DMS53 (cell line): Measurements from ENCODE around the gene DGCR2.
"Not testable (repeated sequence)": the region's sequence is repeated elsewhere in the genome, so short reads cannot be mapped to it uniquely, and the experiment has no call there.

Source experiments
- DNase-seq: peaks from one replicate; lab custom pipeline; 2025; lab: John Stamatoyannopoulos, UW

The DGCR2 gene

DNA sequence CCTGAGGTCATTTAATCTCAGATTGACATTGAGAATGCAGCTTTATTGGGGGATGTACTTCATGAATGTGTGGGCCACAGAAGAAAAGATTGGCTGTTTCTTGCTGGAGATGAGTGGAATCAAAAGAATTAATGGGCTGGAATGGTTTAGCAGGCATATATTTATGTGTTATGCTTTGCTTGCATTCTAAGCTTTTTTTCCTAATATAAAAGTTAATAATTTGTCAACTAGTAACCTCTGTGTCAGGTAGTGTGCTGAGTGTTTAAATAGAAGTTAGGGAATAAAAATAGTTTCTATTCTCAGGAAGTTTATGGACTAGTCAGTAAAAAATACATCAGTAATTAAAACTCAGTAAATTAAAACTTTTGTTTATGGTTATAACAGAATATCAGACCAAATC is 118.7 kb downstream of the DGCR2 start:
- DNase-seq, result no peak

DNA sequence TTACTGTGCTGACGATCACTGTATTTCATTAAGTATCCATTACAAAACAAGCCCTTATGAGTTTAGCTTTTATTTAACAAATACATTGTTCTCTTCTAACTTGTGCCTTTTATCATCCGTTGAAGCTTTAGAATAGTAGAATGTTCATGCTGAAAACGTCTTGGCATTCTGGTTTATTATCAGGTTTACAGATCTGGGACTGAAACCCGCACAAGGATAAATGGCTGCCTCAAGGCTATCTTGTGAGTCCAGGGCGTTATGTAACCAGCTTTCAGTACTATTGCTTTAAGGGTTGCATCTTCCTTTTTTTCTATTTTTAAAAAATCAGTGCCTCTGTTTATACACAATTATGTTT is 119.6 kb downstream of the DGCR2 start:
- no peak for DNase-seq

DNA sequence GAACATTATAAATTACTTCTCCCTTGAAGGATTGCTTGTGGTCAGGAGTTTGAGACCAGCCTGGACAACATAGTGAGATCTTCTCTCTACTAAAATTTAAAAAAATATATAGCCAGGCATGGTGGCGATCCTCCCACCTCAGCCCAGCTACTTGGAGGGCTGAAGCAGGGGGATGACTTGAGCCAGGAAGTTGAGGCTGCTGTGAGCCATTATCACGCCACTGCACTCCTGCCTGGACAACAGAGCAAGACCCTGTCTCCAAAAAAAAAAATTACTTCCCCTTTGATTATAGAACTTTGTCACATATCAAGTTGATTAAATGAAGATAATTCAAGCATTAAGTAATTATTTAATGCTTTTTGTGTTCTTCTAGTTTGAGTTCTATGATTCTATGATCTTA is 121.0 kb downstream of the DGCR2 start:
- no peak for DNase-seq

DNA sequence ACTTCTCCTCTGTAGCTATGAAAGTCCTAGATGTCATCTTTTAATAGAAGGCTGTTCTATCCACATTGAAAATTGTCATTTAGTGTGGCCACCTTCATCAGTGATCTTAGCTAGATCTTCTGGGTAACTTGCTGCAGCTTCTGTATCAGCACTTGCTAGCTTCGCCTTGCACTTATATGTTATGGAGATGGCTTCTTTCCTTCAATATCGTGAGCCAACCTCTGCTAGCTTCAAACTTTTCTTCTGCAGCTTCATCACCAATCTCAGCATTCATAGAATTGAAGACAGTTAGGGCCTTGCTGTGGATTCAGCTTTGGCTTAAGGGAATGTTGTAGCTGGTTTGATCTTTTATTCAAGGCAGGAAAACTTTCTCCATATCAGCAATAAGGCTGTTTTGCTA is 122.1 kb downstream of the DGCR2 start:
- DNase-seq, result not testable (repeated sequence)

DNA sequence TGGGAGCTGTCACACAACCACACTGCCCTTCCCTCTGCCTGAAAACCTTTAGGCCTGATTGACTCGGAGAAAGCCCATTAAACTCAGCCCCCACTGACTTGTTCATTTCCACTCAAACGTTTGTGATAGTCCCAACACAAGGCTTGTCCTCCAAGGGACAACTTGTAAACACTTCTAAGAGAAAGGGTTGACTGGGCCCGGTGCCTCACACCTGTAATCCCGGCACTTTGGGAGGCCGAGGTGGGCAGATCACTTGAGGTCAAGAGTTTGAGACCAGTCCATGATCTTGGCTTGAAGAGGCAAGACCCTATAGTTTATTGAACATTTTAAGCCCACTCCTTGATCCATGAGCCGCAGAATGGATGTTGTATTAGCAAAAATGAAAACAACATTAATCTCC is 122.8 kb downstream of the DGCR2 start:
- no peak for DNase-seq

DNA sequence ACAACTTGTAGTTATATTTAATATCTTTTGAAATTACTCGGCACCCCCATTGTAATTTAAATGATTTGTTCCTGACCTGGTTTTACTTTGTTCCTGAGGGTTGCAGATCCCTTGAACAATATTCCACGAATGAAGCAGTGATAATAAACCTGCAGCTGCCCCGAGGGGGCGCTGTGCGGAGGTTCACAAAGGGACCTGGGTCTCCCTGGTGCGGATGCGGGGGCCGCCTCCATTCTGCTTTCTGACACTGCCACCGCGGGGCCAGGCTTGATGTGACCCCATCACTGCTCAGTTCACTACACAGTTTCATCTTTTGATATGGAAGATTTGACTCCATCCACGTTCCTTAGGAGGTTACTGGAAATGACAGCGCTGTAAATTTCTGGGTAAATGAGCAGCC is 123.2 kb downstream of the DGCR2 start:
- DNase-seq, result peak; percentile 1

DNA sequence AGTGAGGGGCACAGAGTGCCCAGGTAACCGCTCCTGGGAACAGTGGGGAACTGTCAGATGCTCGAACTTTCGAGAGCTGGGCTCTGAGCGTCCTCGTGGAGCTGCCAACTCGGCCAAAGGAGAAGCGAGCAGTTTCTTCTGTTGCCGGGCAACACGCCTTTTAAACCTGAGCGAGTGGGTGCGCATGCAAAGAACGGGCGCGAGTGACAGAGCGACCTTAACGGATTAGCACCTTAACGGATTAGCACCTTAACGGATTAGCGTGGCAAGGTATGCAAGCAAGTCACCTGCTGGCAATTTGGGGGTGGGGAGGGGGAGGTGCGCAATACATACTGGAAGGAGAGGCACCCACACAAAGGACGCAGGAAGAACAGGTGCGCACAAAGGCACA is 124.3 kb downstream of the DGCR2 start:
- DNase-seq, result peak; percentile 50

DNA sequence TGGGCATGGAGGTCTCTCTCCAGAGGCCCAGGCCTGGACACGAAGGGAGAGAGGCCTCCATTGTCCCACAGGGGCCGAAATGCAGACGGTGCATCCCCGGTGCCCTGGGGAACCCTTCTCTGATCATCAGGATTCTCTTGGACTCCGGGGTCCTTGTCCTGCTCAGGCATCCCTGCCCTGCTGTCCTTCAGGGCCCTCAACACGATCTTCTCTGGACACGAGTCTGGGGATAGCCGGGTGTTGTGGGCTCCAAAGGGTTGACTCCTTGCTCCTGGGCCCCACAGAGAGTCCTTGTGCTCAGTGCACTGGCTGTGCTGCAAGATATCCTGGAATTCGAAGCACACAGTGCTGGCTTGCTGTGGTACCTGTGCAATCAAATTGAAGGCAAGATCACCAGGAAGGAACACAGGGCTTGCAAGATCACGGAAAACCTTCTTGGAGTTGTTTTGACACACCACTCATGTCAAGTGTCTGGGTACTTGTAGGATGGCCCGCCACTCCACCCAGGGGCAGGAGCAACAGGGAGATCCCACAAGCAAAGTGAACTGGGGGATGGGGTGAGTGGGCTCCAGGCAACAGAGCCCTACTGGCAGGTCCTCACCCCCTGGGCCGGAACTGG is 124.8 kb downstream of the DGCR2 start:
- no peak for DNase-seq

DNA sequence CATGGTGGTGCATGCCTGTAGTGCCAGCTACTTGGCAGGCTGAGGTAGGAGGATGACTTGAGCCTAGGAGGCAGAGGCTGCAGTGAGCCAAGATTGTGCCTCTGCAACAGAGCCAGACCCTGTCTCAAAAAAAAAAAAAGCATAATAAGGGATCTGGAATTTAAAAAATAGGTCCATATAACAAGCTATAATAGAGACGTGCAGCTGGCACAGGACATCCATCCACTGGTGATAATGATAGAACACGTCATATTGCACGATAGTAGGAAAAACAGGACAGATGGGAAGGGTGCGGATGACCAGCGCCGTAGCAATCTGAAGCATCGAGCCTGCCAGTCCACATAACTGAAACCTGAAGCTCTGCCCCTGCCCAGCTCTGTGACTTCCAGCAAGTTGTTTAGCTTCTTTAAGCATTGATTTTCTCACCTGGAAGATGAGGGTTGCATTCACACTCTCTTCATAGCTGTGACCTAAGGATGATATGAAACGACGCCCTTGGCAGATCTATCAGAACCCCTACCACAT is 125.8 kb downstream of the DGCR2 start:
- no peak for DNase-seq

DNA sequence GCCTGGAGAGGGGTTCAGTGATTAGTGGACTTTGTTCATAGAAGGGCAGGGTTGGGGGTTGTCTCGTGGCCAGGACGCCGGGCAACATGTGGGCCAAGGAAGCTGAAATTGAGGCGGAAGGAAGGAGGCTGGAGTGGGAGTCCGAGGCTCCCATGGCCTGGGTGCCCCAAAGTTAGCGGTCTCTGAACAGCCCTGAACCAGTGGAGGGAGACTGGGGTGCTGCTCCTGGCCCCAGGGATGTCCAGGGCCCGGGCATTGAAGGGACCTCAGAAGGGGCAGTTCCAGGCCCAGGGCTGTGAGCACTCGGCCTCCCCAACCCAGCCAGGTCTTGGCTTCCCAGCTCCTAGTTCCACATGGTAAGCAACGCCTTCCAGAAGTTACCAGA is 126.9 kb downstream of the DGCR2 start:
- DNase-seq, result no peak

DNA sequence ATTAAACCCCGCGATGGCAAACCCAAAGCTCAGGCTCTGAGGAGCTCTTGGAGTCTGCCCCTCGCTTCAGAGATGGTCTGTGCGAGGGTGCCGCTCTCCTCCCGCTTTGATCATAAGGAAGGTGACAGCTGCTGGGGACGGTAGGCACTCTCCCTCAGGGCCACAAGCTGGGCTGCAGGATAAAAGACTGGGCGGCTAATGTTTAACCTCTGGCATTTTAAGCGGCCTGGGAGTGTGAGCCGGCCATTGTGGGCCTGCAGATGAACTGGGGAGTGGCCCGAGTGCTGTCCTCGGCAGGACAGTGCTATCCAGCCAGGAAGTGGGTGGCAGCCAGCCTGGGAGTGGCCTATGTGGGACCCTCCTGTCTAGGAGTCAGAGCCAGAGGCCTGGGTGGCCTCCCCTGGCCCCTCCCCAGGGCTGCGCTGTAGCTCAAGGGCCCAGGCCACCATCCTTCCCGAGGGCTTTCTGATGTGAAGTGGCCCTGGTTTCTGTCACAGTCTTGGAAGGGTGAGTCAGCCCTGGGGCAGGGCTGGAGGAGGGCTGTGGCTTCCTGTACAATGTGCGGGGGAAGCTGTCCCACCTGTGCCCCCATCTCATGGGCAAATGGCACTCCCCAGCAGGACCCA is 127.4 kb downstream of the DGCR2 start:
- DNase-seq, result peak; percentile 68

DNA sequence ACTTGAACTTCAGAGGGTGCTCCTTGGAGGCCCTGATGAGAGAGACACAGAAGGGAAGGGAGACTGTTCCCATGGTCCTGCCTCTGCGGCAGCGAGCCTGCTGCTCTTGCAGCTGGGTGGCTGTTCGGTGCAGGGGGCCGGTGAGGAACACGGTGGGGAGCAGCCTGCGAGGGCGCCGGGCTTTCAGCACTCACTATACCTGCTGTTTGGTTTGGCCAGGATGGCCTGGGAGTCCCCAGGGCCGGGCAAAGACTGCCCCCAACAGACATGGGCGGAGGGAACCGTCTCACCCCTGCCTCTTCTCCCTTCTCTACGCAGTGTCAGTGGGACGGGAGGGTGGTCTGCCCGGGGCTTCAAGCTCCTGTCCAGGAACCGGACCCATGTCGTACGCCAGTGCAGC is 128.2 kb downstream of the DGCR2 start:
- no peak for DNase-seq

DNA sequence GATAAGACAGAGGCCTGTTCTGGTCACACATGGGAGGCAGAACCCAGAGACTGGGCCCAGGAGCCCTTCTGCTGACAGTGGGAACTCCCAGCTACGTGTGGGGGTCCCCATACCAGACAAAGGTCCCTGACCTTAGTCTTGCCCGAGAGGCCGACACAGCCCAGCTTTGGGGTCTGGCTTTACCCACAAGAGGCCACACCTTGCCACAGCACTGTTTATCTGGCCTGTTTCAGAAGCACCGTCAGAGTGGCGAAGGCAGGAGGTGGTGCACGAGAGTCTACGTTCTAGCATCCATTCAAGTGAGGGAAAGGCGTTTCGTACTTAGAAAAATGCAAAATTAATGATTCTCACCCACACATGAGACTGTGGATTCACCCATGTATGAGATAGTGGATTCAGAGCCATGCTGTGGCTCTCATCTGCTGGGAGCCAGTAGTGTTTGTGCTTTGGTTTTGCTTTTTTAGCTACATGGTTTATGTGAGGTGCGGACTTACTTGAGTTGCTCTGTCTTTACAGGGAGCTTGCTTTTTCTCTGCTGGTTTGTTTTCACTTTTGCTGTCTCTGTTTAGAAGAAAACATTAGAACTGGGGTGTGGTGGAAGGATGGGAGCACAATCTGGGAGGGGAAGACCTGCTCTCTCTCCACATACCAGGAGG is 129.5 kb downstream of the DGCR2 start:
- DNase-seq, result no peak

DNA sequence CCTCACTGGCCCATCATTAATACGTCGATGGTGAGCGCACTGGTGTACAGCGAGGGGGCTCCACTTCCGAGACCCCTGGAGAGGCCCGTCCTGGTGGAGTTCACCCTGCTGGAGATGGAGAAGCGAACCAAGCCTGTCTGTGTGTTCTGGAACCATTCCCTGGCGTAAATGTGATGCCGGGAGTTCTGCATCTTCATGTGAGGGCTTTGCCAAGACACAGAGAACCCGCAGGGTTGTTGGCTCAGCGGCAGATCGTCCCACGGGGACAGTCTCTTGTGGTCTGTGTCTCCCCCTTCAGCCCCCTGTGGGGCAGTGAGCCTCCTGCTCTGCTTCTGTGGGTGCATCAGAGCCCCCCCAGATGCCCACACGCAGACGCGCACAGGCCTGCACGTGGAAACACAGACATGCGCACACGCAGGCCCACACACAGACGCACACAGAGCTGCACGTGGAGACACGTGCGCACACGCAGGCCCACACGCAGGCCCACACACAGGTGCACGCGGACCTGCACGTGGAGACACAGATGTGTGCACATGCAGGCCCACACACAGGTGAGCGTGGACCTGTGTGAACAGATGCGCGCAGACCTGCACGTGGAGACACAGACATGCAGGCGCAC is 130.3 kb downstream of the DGCR2 start:
- DNase-seq, result no peak

DNA sequence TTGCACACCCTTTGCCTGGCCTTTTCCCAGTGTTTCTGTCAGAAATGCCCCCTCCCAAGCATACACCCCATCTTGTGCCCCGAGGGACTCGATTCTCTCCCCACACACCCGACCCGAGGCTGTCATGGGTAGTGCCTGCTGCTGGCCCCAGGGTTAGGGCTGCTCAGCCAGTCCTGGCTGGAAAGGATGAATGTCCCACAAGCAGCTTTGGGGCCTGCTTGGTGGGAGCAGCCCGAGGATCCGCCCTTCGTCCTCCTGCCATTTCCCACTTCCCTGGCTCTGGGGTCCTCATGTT is 131.1 kb downstream of the DGCR2 start:
- no peak for DNase-seq

DNA sequence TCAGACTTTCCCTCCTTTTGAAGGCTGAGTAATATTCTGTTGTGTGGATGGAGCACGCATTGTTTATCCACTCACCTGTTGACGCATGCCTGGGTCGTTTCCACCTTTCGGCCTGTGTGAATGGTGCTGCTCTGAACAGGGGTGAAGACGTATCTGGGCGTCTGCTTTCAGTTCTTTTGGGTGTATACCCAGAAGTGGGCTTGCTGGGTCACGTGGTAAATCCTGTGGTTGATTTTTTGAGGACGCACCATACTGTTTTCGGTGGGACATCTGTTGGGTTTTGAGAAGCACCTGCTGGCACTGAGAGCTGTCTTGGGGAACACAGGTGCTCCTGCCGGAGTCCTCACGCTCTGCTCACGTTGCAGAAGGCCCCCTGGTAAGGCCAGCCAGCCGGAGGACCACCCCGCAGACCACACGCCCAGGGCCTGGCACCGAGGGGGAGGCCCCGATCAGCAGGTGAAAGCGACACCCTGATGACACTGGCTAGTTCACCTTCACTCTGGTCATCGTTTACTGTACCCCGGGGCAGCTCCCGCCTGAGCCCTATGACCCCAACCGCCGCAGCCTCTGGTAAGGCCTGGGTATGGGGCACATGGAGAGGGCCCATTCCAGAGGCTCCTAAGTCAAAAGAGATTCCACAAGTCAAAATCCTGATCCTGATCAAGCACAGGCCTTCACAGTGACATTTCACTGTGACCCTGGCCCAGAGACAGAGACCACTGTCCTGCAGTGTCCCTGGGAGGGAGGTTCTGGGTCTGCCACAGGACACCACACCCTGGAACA is 131.7 kb downstream of the DGCR2 start:
- DNase-seq, result no peak

DNA sequence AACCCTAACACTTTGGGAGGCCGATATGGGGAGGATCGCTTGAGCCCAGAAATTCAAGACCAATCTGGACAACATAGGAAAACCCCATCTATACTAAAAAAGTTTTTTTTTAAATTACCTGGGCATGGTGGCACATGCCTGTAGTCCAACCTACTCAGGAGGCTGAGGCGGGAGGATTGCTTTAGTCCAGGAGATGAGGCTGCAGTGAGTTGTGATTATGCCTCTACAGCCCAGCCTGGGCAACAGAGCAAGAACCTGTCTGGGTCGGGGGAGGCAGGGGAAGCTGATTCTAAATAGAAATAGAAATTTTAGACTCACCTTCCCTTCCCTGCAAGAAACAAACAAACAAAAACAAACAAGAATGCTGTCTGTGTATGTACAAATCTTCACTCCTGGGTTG is 133.3 kb downstream of the DGCR2 start:
- DNase-seq, result no peak

DNA sequence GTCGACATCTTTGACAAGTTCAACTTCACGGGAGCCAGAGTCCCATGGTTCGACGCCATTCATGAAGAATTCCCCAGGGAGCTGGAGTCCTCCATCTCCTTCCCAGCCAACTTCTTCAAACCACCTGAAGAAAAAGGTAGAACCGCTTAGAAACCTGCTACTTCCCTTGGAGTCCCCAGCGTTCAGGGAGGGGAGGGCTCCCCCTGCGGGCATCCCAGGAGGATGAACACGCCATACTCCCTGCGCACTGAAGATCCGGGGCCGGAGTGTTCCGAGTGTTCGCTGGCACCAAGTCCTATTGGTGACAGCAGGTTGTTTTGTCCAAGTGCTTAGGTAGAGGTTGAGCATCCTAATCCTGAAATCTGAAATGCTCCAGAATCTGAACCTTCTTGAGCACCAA is 134.4 kb downstream of the DGCR2 start:
- peak; percentile 1 for DNase-seq

DNA sequence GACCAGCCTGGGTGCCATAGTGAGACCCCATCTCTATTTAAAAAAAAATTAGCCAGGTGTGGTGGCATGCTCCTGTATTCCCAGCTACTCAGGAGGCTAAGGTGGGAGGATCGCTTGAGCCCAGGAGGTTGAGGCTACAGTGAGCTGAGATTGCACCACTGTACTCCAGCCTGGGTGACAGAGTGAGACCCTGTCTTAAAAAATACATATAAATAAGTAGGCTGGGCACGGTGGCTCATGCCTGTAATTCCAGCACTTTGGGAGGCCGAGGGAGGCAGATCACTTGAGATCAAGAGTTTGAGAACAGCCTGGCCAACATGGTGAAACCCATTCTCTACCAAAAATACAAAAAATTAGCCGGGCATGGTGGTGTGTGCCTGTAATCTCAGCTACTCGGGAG is 135.1 kb downstream of the DGCR2 start:
- not testable (repeated sequence) for DNase-seq
